Cardiac fibroblast (primary cell): ENCODE data around the gene LRGUK.

ENCODE experiments used
- DNase-seq, 2 donors: peaks; one replicate each; pipeline versions ENCODE4 v3.0.0 to v3.0.0-alpha.2; 2010; ENCODE audit warnings: low read depth in 2 of 2
- H3K4me3 ChIP-seq, 2 donors: replicated peaks in 1 of 2; 1 replicate in 1 of 2; 2 replicates in 1 of 2; pipeline ENCODE4 v1.5.1; 2011; ENCODE audit warnings: low read depth in 2 of 2, low read length in 2 of 2, mild to moderate bottlenecking in 2 of 2, moderate library complexity in 1 of 2
- TF ChIP-seq, protein P1 (sequence below): IDR thresholded peaks from one replicate; pipeline ENCODE4 v1.5.1; 2011; ENCODE audit warnings: low read depth, mild to moderate bottlenecking, low read length, inconsistent platforms

Gene LRGUK

DNA sequence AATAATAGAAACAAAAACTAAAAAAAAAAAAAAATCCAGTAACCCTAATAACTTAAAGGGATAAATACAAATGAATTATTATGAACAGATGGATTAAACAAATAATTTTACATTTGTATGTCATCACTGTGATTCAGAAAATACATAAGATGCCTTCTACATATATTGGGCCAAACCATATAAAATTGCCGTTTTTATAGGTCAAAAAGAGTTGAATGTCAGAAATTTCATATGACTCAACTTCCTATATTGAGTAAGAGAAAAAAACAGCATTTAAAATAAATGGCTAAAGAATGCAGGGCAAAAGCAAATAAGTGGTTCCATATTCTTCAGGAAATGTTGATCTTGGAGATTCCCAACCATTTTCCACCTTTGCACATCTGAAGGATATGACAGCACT lies 180.2 kb downstream of the LRGUK start:
- DNase-seq: peak in 1 of 2 donors; percentile 58
- H3K4me3 ChIP-seq: no peak overlapping the region
- TF ChIP-seq, protein P1, sequence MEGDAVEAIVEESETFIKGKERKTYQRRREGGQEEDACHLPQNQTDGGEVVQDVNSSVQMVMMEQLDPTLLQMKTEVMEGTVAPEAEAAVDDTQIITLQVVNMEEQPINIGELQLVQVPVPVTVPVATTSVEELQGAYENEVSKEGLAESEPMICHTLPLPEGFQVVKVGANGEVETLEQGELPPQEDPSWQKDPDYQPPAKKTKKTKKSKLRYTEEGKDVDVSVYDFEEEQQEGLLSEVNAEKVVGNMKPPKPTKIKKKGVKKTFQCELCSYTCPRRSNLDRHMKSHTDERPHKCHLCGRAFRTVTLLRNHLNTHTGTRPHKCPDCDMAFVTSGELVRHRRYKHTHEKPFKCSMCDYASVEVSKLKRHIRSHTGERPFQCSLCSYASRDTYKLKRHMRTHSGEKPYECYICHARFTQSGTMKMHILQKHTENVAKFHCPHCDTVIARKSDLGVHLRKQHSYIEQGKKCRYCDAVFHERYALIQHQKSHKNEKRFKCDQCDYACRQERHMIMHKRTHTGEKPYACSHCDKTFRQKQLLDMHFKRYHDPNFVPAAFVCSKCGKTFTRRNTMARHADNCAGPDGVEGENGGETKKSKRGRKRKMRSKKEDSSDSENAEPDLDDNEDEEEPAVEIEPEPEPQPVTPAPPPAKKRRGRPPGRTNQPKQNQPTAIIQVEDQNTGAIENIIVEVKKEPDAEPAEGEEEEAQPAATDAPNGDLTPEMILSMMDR: no peak

DNA sequence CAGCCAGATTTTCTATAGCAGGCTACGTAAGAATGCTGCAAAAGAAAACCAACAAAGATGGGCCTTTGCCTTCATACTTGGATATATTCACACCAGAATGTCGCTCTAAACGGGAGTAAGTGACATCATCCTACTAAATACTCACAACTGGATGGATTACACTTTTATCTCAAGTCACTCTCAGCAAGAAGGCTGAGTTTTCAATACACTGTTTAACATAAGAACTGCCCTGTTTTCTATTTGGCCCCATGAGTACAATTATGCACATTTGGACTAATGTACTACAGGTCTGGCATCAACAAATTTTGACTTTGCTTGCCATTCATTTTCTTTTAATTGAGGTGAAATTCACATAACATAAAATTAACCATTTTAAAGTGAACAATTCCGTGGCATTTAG lies 181.4 kb downstream of the LRGUK start:
- DNase-seq: no peak
- no peak overlapping the region for H3K4me3 ChIP-seq
- TF ChIP-seq, protein P1: no peak

DNA sequence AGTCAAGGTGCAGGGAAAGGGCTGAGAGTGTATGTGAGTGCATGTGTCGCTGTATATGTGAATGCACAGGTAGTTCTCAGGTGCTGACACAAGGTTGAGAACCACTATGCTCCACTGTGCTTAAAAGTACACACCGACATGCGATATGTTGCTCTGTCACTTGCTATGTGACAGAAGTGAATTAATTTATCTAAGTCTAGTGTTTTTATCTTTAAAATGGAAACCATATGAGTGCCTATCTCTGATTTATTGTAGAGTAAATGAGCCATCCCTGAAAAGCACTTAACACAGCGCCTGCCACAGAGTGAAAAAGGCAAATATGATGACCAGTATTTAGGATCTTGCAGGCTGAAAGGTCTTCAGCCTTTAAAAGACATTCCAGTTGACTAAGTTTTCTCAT lies 184.7 kb downstream of the LRGUK start:
- no peak for DNase-seq
- TF ChIP-seq, protein P1: no peak
- H3K4me3 ChIP-seq: no peak overlapping the region

DNA sequence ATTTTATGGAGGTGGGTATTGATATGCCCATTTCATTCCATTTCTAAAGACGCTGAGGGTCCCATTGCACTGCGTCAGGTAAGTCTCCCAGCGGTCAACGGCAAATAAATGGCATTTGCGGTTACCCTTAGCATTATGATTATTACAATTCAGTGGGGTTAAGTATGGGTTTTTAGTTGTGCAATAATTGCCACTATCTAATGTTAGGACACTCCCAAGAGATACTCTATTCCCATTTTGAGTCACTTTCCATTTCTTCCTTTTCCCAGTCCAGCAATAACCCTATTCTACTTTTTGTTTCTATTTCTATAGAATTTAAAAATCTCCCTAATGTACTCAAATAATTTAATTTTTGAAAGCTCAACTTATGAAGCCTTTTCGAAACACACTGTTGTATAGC lies 185.6 kb downstream of the LRGUK start:
- TF ChIP-seq, protein P1: no peak
- no peak for DNase-seq
- no peak overlapping the region for H3K4me3 ChIP-seq

DNA sequence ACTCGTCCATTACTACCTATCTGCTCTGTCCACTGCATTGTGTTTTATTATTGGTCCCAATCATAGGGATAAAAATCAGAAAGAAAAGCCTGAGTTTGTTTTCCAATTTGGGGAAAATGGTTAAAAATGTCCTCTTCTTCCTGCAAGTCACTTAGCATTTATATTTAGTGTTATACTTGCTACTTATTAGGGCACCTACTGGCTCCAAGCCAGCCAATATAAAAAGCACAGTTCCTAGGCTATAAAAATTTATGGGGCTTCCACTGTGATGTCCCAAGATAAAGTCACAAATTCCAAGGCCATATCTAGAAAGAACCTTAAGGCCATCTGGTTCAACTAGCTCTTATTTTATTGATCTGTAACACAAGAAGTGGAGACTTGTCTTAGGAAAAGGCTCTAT lies 186.4 kb downstream of the LRGUK start:
- no peak overlapping the region for H3K4me3 ChIP-seq
- TF ChIP-seq, protein P1: no peak
- DNase-seq: no peak
